ENCODE results near the gene GRB10.
"Not testable (repeated sequence)": the region's sequence is repeated elsewhere in the genome, so short reads cannot be mapped to it uniquely, and the experiment has no call there.

GRB10 gene

DNA sequence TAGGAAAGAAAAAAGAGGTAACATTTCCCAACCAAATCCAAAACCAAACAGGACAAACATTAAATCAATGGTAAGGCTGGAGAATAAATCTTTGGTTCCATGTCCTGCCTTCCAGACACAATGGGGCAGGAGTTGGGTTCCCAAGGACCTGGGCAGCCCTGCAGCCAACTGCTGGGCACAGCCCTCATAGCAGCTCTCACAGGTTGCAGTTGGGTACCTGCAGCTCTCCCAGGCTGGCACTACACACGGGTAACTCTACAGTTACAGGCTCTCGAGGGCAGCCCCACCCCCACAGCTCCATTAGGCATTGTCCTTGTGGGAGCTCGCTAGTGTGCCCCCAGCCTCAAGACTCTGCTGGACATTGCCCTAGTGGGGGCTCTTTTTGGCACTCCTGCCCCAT lies 7.5 kb downstream of the GRB10 start:
- Histone ChIP-seq H2AFZ (ENCODE audit: low read depth, low read length) (no peak overlapping the region), H3K79me2 (ENCODE audit: insufficient read depth, low read length) (no peaks in the 10 kb centered on the region), H3K27ac (ENCODE audit: low read length) (no peak overlapping the region), H3K27me3 (ENCODE audit: insufficient read depth, low read length, poor library complexity) (no peaks in the 10 kb centered on the region), H3K9ac (ENCODE audit: low read depth, low read length) (no peak overlapping the region), H3K9me3 (ENCODE audit: insufficient read depth, low read length, severe bottlenecking) (no peaks in the 10 kb centered on the region), H3K4me2 (ENCODE audit: insufficient read depth, low read length) (no peak overlapping the region), H3K4me1 (ENCODE audit: insufficient read depth, low read length) (no peaks in the 10 kb centered on the region), H4K20me1 (ENCODE audit: insufficient read depth, low read length) (no peaks in the 10 kb centered on the region), H3K4me3 (ENCODE audit: low read depth in 1 of 2, low read length in 2 of 2) (no peak overlapping the region), H3K36me3 (ENCODE audit: insufficient read depth, low read length) (no peaks in the 10 kb centered on the region)
- no peak for DNase-seq
- ATAC-seq (ENCODE audit: insufficient read depth, low read depth), result no peak
- TF ChIP-seq, protein P1, sequence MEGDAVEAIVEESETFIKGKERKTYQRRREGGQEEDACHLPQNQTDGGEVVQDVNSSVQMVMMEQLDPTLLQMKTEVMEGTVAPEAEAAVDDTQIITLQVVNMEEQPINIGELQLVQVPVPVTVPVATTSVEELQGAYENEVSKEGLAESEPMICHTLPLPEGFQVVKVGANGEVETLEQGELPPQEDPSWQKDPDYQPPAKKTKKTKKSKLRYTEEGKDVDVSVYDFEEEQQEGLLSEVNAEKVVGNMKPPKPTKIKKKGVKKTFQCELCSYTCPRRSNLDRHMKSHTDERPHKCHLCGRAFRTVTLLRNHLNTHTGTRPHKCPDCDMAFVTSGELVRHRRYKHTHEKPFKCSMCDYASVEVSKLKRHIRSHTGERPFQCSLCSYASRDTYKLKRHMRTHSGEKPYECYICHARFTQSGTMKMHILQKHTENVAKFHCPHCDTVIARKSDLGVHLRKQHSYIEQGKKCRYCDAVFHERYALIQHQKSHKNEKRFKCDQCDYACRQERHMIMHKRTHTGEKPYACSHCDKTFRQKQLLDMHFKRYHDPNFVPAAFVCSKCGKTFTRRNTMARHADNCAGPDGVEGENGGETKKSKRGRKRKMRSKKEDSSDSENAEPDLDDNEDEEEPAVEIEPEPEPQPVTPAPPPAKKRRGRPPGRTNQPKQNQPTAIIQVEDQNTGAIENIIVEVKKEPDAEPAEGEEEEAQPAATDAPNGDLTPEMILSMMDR (IDR thresholded peaks at IDR 0.05; ENCODE audit: borderline replicate concordance, extremely low read depth, low read length, poor library complexity, severe bottlenecking), result no peak
- TF ChIP-seq EZH2 (IDR thresholded peaks at IDR 0.05; ENCODE audit: borderline replicate concordance, low read depth, low read length, severe bottlenecking), result no peak

DNA sequence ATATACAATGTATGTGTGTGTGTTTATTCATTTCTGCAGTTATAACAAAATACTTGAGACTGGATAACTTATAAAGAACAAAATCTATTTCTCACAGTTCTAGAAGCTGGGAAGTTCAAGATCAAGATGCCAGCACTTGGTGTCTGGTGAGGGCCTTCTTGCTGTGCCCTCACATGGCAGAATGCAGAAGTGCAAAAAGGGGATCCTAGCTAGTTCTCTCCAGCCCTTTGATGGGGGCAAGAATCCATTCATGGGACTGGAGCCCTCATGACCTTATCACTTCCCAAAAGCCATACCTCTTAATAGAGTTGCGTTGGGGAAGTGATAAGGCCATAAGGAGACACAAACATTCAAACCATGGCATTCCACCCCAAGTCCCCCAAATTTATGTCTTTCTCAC lies 8.4 kb downstream of the GRB10 start:
- Histone ChIP-seq H3K36me3 (ENCODE audit: insufficient read depth, low read length) (no peaks in the 10 kb centered on the region), H3K9ac (ENCODE audit: low read depth, low read length) (no peak overlapping the region), H3K79me2 (ENCODE audit: insufficient read depth, low read length) (no peaks in the 10 kb centered on the region), H3K27ac (ENCODE audit: low read length) (no peak overlapping the region), H3K4me3 (ENCODE audit: low read depth in 1 of 2, low read length in 2 of 2) (no peak overlapping the region), H2AFZ (ENCODE audit: low read depth, low read length) (no peak overlapping the region), H4K20me1 (ENCODE audit: insufficient read depth, low read length) (no peaks in the 10 kb centered on the region), H3K9me3 (ENCODE audit: insufficient read depth, low read length, severe bottlenecking) (no peaks in the 10 kb centered on the region), H3K4me1 (ENCODE audit: insufficient read depth, low read length) (no peaks in the 10 kb centered on the region), H3K27me3 (ENCODE audit: insufficient read depth, low read length, poor library complexity) (no peaks in the 10 kb centered on the region), H3K4me2 (ENCODE audit: insufficient read depth, low read length) (no peak overlapping the region)
- TF ChIP-seq, protein P1 (IDR thresholded peaks at IDR 0.05; ENCODE audit: borderline replicate concordance, extremely low read depth, low read length, poor library complexity, severe bottlenecking), result peak; percentile 13
- no peak for TF ChIP-seq EZH2 (IDR thresholded peaks at IDR 0.05; ENCODE audit: borderline replicate concordance, low read depth, low read length, severe bottlenecking)
- DNase-seq (no peak), ATAC-seq (ENCODE audit: insufficient read depth, low read depth) (no peak)

DNA sequence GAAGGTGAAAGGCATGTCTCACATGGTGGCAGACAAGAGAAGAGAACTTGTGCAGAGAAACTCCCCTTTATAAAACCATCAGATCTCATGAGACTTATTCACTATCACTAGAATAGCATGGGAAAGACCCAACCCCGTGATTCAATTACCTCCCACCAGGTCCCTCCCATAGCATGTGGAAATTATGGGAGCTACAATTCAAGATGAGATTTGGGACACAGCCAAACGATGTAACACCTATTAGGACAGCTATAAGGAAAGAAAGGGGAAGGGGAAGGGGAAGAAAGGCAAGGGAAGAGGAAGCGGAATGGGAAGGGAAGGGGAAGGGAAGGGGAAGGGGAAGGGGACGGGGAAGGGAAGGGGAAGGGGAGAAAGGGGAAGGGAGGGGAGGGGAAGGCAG lies 9.6 kb downstream of the GRB10 start:
- not testable (repeated sequence) for ATAC-seq (ENCODE audit: insufficient read depth, low read depth)

DNA sequence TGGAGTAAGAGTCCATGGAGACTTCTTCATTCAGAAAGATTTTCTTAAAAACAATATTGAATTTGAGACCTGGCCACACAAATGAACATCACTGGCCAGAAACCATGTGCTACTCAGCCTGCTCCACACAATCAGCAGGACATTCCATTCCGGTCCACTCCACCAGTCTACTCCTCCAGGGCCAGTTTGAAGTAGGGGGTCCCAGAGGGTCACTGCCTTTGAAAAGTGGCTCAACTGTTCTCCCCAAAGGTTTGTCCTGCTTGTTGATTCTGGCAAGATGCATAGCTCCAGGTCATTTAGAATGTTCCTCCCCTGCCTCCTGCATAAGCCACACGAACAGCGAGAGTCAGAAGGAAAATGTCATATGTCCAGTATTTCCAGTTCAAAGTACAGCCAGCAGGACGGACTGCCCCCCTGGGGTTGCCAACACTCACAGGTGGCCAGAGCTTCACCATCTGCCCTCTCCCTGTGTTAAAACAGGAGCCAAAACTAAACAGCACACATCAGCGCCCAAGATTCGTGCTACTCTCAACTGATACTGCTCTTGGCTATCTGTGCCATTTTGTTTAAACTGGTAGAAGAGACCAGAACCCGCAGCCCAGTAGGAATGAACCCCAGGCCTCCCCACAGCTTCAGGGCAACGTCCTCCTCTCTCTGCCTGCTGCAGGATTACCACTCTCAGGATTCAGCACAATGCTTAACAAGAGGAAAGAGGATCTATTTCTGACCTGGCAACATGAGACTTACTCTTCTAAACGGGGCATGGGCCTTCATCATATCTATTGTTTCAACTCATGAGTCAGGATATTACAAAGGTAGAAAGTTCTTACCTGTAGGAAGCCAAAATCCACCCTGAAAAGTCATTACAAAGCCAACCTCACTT lies 11.3 kb downstream of the GRB10 start:
- no peak for TF ChIP-seq EZH2 (IDR thresholded peaks at IDR 0.05; ENCODE audit: borderline replicate concordance, low read depth, low read length, severe bottlenecking)
- TF ChIP-seq, protein P1 (IDR thresholded peaks at IDR 0.05; ENCODE audit: borderline replicate concordance, extremely low read depth, low read length, poor library complexity, severe bottlenecking), result no peak
- no peaks in the 10 kb centered on the region for H3K36me3 ChIP-seq (ENCODE audit: insufficient read depth, low read length)
- no peaks in the 10 kb centered on the region for H3K9me3 ChIP-seq (ENCODE audit: insufficient read depth, low read length, severe bottlenecking)
- no peaks in the 10 kb centered on the region for H4K20me1 ChIP-seq (ENCODE audit: insufficient read depth, low read length)
- no peak overlapping the region for H3K27ac ChIP-seq (ENCODE audit: low read length)
- no peak overlapping the region for H3K4me3 ChIP-seq (ENCODE audit: low read depth in 1 of 2, low read length in 2 of 2)
- no peak overlapping the region for H3K9ac ChIP-seq (ENCODE audit: low read depth, low read length)
- no peaks in the 10 kb centered on the region for H3K79me2 ChIP-seq (ENCODE audit: insufficient read depth, low read length)
- no peaks in the 10 kb centered on the region for H3K4me1 ChIP-seq (ENCODE audit: insufficient read depth, low read length)
- no peaks in the 10 kb centered on the region for H3K27me3 ChIP-seq (ENCODE audit: insufficient read depth, low read length, poor library complexity)
- no peak for DNase-seq
- ATAC-seq (ENCODE audit: insufficient read depth, low read depth), result no peak
- no peak overlapping the region for H2AFZ ChIP-seq (ENCODE audit: low read depth, low read length)
- no peak overlapping the region for H3K4me2 ChIP-seq (ENCODE audit: insufficient read depth, low read length)

More for the DNA sequence above, 9.6 kb downstream of the GRB10 start:
- not testable (repeated sequence) for DNase-seq; H3K36me3 ChIP-seq (ENCODE audit: insufficient read depth, low read length); H3K27me3 ChIP-seq (ENCODE audit: insufficient read depth, low read length, poor library complexity); H3K4me2 ChIP-seq (ENCODE audit: insufficient read depth, low read length); H3K79me2 ChIP-seq (ENCODE audit: insufficient read depth, low read length); H3K9me3 ChIP-seq (ENCODE audit: insufficient read depth, low read length, severe bottlenecking); H4K20me1 ChIP-seq (ENCODE audit: insufficient read depth, low read length); H3K27ac ChIP-seq (ENCODE audit: low read length); H2AFZ ChIP-seq (ENCODE audit: low read depth, low read length); H3K4me3 ChIP-seq (ENCODE audit: low read depth in 1 of 2, low read length in 2 of 2); H3K9ac ChIP-seq (ENCODE audit: low read depth, low read length); H3K4me1 ChIP-seq (ENCODE audit: insufficient read depth, low read length)
